T-helper 1 cell (primary cell): ENCODE results near the gene GNG7.
"Not testable (repeated sequence)": the region's sequence is repeated elsewhere in the genome, so short reads cannot be mapped to it uniquely, and the experiment has no call there.

Source experiments
- DNase-seq, 5 donors: peaks; one replicate each; pipeline ENCODE4 v3.0.0-alpha.2; 2012 to 2020

GNG7 gene

GRCh38 chr19:2726904-2727639 is 24.6 kb upstream of the GNG7 start:
- no peak for DNase-seq

DNA sequence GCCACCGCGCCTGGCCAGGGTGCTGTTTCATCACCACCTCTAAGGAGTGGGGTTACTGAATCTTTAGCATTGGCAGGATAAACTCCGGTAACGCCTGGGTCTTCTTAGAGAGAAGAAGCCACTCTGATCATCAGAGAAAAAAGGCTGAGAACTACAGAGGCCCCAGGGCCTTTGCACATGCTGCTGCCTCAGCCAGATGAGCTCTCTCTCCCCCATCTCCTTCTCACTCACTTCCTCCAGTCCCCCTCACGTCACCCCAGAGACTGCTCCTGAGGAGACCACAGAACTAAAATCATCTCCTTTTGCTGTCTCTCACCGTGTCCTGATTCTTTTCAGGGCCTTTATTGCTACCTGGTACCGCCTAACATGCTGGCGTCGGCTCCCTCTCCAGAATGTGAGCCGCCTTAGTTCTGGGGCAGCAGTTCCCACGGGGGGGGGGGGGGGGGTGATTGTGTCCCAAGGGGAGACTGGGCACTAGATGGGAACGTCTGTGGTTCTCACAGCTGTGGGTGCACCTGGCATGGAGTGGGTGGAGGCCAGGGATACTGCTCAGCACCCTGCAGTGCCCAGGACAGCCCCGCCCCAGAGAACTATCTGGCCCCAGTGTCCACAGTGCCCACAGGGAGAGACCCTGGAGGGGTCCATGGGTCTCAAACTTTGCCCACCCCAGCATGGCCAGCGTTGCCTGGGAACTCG is 23.8 kb upstream of the GNG7 start:
- no peak for DNase-seq

DNA sequence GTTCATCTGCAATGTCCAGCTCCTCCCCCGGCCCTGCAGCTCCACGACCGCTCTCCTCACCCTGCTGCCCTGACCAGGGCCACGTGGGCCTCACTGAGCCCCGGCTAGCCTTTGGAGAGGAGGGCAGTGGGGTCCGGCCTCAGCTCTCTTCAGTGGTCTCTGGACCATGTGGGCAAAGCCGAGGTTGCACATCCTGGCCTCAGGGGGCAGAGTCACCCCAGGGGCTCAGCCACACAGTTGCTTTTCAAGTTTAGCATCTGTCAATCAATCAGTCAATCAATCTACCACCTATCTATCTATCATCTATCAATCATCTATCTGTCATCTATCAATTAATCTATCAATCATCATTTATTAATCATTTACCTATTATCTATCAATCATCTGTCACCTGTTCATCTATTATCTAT is 21.7 kb upstream of the GNG7 start:
- no peak for DNase-seq

- no peak for DNase-seq
Observed at GRCh38 chr19:2723747-2724146, 21.3 kb upstream of the GNG7 start.

- DNase-seq: no peak
Observed at GRCh38 chr19:2723345-2723715, 20.8 kb upstream of the GNG7 start.

- DNase-seq: no peak
Observed at GRCh38 chr19:2722541-2723344, 20.2 kb upstream of the GNG7 start.

GRCh38 chr19:2721570-2722540 is 19.4 kb upstream of the GNG7 start:
- DNase-seq: no peak

DNA sequence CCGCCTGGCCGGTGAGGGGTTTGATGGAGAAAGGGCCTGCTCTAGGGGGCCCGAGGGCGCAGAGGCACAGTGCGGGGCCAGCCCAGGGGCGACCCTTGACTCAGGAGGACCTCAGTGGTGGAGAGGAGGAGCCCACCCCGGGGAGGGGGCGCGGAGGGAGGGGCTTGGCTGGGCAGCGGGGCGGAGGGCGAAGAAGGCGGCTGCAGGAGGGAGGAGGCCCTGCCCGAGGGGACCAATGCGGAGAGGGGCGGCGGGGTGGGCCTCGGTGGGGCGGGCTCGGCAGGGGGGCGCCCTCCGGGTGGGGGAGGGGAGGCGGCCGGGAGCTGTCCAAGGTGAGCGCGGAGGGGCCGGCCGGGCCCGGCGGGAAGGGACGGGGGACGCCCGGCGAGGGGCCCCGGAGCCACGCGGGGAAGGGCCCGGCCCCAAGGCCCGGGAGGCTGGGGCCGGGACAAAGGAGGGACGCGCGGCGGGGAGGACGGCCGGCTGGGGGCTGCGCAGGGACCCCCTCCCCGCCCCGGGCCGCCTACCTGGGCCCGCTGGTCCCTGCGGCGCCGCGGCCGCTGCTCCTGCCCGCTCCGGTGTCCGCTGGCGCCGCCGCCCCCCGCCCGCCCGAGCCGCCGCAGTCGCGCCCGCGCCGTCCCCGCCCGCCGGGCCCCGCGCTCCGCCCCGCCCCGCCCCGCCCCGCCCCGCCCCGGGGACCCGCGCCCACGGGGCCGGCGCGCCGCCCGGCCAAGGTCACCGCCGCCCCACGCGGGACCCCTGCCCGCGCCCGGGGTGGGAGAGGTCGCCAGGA is 18.5 kb upstream of the GNG7 start, which contains the start of gene DIRAS1:
TSS of gene DIRAS1 (minus strand) at position 596 of the 793 bp plus-strand sequence. CDS start 3,566 bp downstream, outside the sequence.
- no peak for DNase-seq

DNA sequence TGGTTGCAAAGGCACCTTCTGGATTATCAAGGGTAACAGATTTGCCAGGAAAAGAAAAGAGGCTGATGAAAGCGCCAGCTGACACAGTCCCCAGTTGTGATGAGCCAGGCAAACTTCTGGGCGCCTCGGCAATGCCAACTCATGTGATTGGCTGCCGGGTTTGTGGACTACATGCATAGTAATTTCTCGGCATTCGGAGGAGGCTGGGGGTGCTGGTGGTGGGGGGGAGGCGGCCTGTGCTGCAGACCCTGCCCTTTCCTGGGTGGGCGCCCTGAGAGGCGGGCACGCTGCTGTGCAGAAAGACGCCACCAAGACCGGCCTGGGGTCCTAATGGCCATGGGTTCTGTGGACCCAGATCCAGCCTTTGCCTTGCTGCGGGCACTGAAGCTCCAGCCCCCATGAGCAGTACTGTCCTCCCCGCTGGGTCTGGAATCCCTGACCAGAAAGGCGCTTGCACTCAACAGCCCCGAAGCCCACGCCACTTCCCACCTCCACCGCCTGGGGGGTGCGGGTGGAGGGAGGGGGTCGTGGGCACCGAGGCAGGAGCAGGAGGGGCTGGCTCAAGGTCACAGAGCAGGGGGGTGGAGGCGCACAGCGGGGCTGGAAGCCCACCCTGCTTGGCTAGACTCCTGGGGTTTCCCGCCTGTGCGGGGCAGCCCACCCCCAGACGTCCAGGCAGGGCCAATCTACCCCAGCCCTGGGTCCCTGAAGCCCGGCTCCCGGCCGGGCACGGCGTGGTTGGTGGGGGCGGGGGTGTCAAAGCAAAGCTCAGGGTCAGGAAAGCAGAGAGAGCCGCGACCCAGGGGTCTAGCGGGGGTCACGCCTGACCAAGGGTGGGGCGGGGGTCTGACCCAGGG is 17.7 kb upstream of the GNG7 start:
- no peak for DNase-seq

DNA sequence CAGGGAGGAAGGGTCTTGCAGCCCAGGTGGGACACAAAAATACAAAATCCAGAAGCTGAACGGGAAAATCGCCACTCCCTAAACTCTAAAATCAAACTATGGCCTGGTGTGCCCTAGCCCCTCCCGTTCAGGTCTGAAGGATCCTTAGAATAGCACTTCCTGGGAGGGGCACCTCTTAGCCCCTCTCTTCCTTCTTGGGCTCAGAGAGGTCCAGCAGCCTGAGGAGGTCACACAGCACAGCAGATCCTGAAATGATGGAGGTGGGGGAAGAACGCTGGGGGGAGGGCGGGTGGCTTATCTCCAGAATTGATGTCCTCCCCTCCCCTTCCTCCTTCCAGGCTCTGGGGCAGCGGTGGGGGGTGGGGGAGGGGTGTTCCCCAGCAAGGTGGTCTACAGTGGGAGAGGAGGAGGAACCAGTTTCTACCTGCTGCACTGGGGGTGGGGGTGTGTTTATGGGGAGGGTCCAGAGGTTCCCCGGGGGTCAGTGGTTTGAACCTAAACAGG is 16.8 kb upstream of the GNG7 start:
- no peak for DNase-seq

DNA sequence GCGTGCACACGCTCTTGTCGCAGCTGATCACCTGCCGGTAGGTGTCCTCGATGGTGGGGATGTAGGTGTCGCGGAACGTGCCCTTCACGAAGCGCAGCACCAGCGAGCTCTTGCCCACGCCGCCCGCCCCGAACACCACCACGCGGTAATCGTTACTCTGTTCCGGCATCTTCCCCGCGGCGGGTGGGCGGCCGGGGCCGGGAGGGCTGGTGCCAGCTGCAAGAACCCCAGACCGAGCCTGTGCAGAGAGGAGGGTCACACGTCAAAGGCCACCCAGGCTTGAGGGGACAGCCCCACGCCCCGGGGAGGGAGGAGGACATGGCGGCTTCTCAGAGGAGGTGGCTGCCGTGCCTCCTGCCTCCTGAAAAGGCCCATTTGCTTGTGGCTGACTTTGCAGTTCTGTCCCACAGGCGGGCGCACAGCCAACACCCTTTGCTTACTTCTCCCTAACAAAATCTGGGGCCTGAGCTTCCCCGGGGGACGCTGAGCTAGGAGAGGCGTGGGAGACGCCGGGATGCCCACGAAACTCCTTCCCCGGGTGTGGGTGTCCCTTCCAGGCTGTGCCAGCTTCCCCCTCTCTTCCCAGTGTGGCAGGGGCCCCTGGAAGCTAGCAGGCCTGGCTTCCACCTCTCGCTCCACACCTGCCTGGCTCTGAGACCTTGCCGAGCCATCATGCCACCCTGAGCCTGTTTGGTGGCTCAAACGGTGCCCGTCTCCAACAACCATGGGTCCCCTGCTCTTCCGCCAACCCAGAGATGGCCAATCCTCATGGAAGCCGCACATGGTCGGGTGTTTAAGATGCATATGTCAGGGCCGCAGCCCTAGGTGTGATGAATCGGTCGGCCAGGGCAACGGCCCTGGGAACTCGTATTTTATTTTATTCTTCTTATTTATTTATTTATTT is 15.4 kb upstream of the GNG7 start:
- DNase-seq: no peak

- no peak for DNase-seq
Observed at GRCh38 chr19:2716722-2717637, 14.5 kb upstream of the GNG7 start.

GRCh38 chr19:2716275-2716650 is 13.8 kb upstream of the GNG7 start:
- no peak for DNase-seq

GRCh38 chr19:2715470-2716274 is 13.2 kb upstream of the GNG7 start:
- no peak for DNase-seq

GRCh38 chr19:2714531-2715269 is 12.2 kb upstream of the GNG7 start:
- DNase-seq: no peak

GRCh38 chr19:2714102-2714501 is 11.6 kb upstream of the GNG7 start:
- not testable (repeated sequence) for DNase-seq
